GM12891 (cell line): Measurements from ENCODE around the gene SERPINB1.

Experiments
- DNase-seq: peaks from one replicate; pipeline ENCODE4 v3.0.0; 2011; ENCODE audit warnings: low spot score; ENCODE audit not compliant: insufficient read length
- FAIRE-seq: peaks from 2 replicates; lab custom pipeline; 2011; peaks lifted over from hg19 to GRCh38; lab: Jason Lieb, UNC
- PAX5 ChIP-seq: IDR thresholded peaks from 2 replicates; pipeline ENCODE4 v1.6.1; 2011; ENCODE audit warnings: low read length, moderate library complexity, mild to moderate bottlenecking; ENCODE audit not compliant: insufficient read depth, severe bottlenecking
- POLR2A ChIP-seq: IDR thresholded peaks from 2 replicates; pipeline ENCODE4 v1.6.1; 2011; ENCODE audit warnings: low read depth, low read length, control low read depth
- POLR2AphosphoS5 ChIP-seq: IDR thresholded peaks from 2 replicates; pipeline ENCODE4 v1.6.1; 2011; ENCODE audit warnings: low read depth, low read length, control low read depth
- POU2F2 ChIP-seq: IDR thresholded peaks from 2 replicates; pipeline ENCODE4 v1.6.1; 2011; ENCODE audit warnings: low read depth, mild to moderate bottlenecking, control low read depth, low read length, moderate library complexity
- SPI1 ChIP-seq: IDR thresholded peaks from 2 replicates; pipeline ENCODE4 v1.6.1; 2011; ENCODE audit warnings: low read depth, low read length, control low read depth
- TAF1 ChIP-seq: IDR thresholded peaks from 2 replicates; pipeline ENCODE4 v1.6.1; 2011; ENCODE audit warnings: low read depth, low read length, control low read depth

SERPINB1 gene

GRCh38 chr6:2877057-2877882 is 35.6 kb upstream of the SERPINB1 start:
- no peak for FAIRE-seq
- no peak for DNase-seq
- TF ChIP-seq TAF1 (no peak), SPI1 (no peak), POLR2AphosphoS5 (no peak), PAX5 (no peak)

- TF ChIP-seq TAF1: no peak
- no peak for TF ChIP-seq POU2F2
- no peak for TF ChIP-seq PAX5
- no peak for TF ChIP-seq SPI1
- no peak for TF ChIP-seq POLR2A
- TF ChIP-seq POLR2AphosphoS5: no peak
- no peak for FAIRE-seq
- DNase-seq: no peak
Measured at GRCh38 chr6:2876210-2877056, 34.8 kb upstream of the SERPINB1 start.

- DNase-seq (peak; percentile 42), FAIRE-seq (no peak)
Measured at GRCh38 chr6:2875359-2876191, 33.9 kb upstream of the SERPINB1 start.

GRCh38 chr6:2873643-2874042 is 32.0 kb upstream of the SERPINB1 start:
- DNase-seq: no peak
- TF ChIP-seq POU2F2 (no peak), POLR2A (no peak), POLR2AphosphoS5 (no peak), SPI1 (no peak), PAX5 (no peak), TAF1 (no peak)
- FAIRE-seq: no peak

More at GRCh38 chr6:2875359-2876191, 33.9 kb upstream of the SERPINB1 start:
- TF ChIP-seq PAX5 (no peak), SPI1 (peak; percentile 10; the same call in 1 of the 2 replicates)

GRCh38 chr6:2872423-2873358 is 31.0 kb upstream of the SERPINB1 start:
- TF ChIP-seq POU2F2 (no peak), POLR2A (no peak), SPI1 (peak; percentile 2; the same call in 1 of the 2 replicates), PAX5 (no peak), TAF1 (no peak), POLR2AphosphoS5 (no peak)
- FAIRE-seq: no peak
- no peak for DNase-seq

- TF ChIP-seq POLR2A (no peak), SPI1 (no peak), POLR2AphosphoS5 (no peak), TAF1 (no peak), POU2F2 (no peak), PAX5 (no peak)
- FAIRE-seq (no peak), DNase-seq (no peak)
Measured at GRCh38 chr6:2871953-2872352, 30.3 kb upstream of the SERPINB1 start.

GRCh38 chr6:2871102-2871501 is 29.4 kb upstream of the SERPINB1 start:
- FAIRE-seq (no peak), DNase-seq (no peak)
- no peak for TF ChIP-seq PAX5
- TF ChIP-seq POLR2AphosphoS5: no peak
- no peak for TF ChIP-seq POU2F2
- no peak for TF ChIP-seq POLR2A
- TF ChIP-seq TAF1: no peak
- no peak for TF ChIP-seq SPI1

- DNase-seq (no peak), FAIRE-seq (no peak)
- TF ChIP-seq POU2F2: no peak
- TF ChIP-seq SPI1: no peak
- no peak for TF ChIP-seq POLR2A
- no peak for TF ChIP-seq POLR2AphosphoS5
- TF ChIP-seq TAF1: no peak
- TF ChIP-seq PAX5: no peak
Measured at GRCh38 chr6:2870046-2870636, 28.5 kb upstream of the SERPINB1 start.
